CD4-positive, CD25-positive, alpha-beta regulatory T cell (primary cell): ENCODE results near the gene PRDX5. TPM values are rescaled to one million over a fixed set of nuclear protein-coding genes. Genes with fewer than 3 reads are reported as not detected.

Experiments used
- ATAC-seq, 2 donors: fragments of 150-1000 bp; cut with Tn5 transposase; one replicate each; pipeline ENCODE4 v1.10.0; 2021; ENCODE audit warnings: low read depth in 2 of 2, moderate number of reproducible peaks in 2 of 2, moderate library complexity in 1 of 2
- DNase-seq, 3 donors: peaks; one replicate each; pipeline versions ENCODE4 v3.0.0 to v3.0.0-alpha.2; 2012 to 2022; ENCODE audit warnings: mixed read lengths in 1 of 3
- H3K27ac ChIP-seq: one replicate; pipeline ENCODE4 v1.7.0; 2013; ENCODE audit warnings: mild to moderate bottlenecking, low read length; ENCODE audit not compliant: insufficient read depth, poor library complexity, severe bottlenecking
- H3K27me3 ChIP-seq: one replicate; pipeline ENCODE4 v1.7.0; 2013; ENCODE audit warnings: low read length; ENCODE audit not compliant: control insufficient read depth, insufficient read depth
- H3K36me3 ChIP-seq: one replicate; pipeline ENCODE4 v1.7.0; 2013; ENCODE audit warnings: mild to moderate bottlenecking, low read length, moderate library complexity; ENCODE audit not compliant: control insufficient read depth, insufficient read depth
- H3K4me1 ChIP-seq: 2 replicates; pipeline ENCODE4 v1.7.0; 2013; ENCODE audit warnings: mild to moderate bottlenecking, low read length; ENCODE audit not compliant: insufficient read depth, control insufficient read depth, poor library complexity, severe bottlenecking
- H3K4me3 ChIP-seq: one replicate; pipeline ENCODE4 v1.7.0; 2013; ENCODE audit warnings: low read depth, mild to moderate bottlenecking, low read length, moderate library complexity
- H3K9me3 ChIP-seq, 2 experiments: 1 replicate in 1 of 2; 2 replicates in 1 of 2; pipeline ENCODE4 v1.7.0; 2013; ENCODE audit warnings: low read length in 2 of 2, mild to moderate bottlenecking in 1 of 2, moderate library complexity in 1 of 2; ENCODE audit not compliant: control insufficient read depth in 2 of 2
- H3K27ac Mint-ChIP-seq, 3 donors: one replicate each; pipeline ENCODE4 v1.8.0; 2020 to 2022; ENCODE audit warnings: mild to moderate bottlenecking in 3 of 3, mixed read lengths in 3 of 3, moderate library complexity in 2 of 3
- H3K27me3 Mint-ChIP-seq: one replicate; pipeline ENCODE4 v1.8.0; 2022; ENCODE audit warnings: mild to moderate bottlenecking, mixed read lengths
- H3K36me3 Mint-ChIP-seq: one replicate; pipeline ENCODE4 v1.8.0; 2020; ENCODE audit warnings: mixed read lengths
- H3K4me1 Mint-ChIP-seq, 4 donors: one replicate each; pipeline ENCODE4 v1.8.0; 2020 to 2022; ENCODE audit warnings: mixed read lengths in 4 of 4, mild to moderate bottlenecking in 1 of 4
- H3K4me3 Mint-ChIP-seq, 4 donors: one replicate each; pipeline ENCODE4 v1.8.0; 2020 to 2022; ENCODE audit warnings: mild to moderate bottlenecking in 4 of 4, mixed read lengths in 4 of 4, moderate library complexity in 3 of 4
- H3K9me3 Mint-ChIP-seq, 7 donors: one replicate each; pipeline ENCODE4 v1.8.0; 2020 to 2022; ENCODE audit warnings: mixed read lengths in 7 of 7, mild to moderate bottlenecking in 3 of 7, moderate library complexity in 2 of 7
- polyA plus RNA-seq, 4 donors: library from polyadenylated mRNA; unstranded; fragments of 300-500 nt; fragmentation: Illumina TruSeq; gene quantifications; one replicate each; pipeline ENCODE4 v1.2.3, GENCODE V29; 2021
- total RNA-seq: library from RNA; stranded (reverse); gene quantifications from one replicate; pipeline ENCODE4 v1.2.3, GENCODE V29; 2022

Gene PRDX5
- total and polyA plus RNA-seq, 5 donors from 2014 or later = 40.1 to 217 (median 181) TPM

- H3K9me3 Mint-ChIP-seq = no peaks in the 10 kb centered on the region
- peaks cover 8% of the 10 kb centered on the region for H3K4me1 ChIP-seq
- H3K27me3 ChIP-seq = no peaks in the 10 kb centered on the region
- H3K27ac ChIP-seq = no peak overlapping the region
- peaks cover 6% of the 10 kb centered on the region for H3K36me3 ChIP-seq
- H3K4me3 ChIP-seq = no peak overlapping the region
- ATAC-seq (peak; percentile 71 to 80), DNase-seq (peak; percentile 42 to 82 (median 60))
- no peaks in the 10 kb centered on the region for H3K36me3 Mint-ChIP-seq
- H3K27me3 Mint-ChIP-seq = no peaks in the 10 kb centered on the region
- H3K27ac Mint-ChIP-seq = peak overlapping the region in 2 of 3 donors; percentile 28 to 66
- H3K4me3 Mint-ChIP-seq = peak overlapping the region in 2 of 4 donors; percentile 39 to 42
- peaks cover 0 to 7% (median 6%) of the 10 kb centered on the region in 4 donors for H3K4me1 Mint-ChIP-seq
- H3K9me3 ChIP-seq = no peaks in the 10 kb centered on the region
These were observed 13.8 kb downstream of the PRDX5 start for GRCh38 chr11:64331569-64332371.

DNA sequence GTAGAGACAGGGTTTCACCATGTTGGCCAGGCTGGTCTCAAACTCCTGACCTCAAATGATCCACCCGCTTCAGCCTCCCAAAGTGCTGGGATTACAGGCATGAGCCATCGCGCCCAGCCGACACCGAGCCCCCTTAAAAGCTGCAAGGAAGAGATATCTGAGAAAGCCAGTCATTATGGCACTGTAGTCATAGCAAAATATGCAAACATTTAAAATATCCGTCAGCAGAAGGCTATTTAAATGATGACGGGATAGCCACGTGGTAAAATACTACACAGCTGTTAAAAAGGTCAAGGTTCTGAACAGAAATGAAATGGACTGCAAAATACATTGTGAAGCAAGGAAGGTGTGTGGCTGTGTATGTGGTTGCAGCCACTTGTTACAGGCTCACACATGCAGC lies 15.6 kb downstream of the PRDX5 start:
- no peaks in the 10 kb centered on the region for H3K27me3 ChIP-seq
- Mint-ChIP-seq H3K27me3 (no peaks in the 10 kb centered on the region), H3K9me3 (no peaks in the 10 kb centered on the region), H3K27ac (peak overlapping the region in 1 of 3 donors; percentile 9), H3K36me3 (peaks cover 4% of the 10 kb centered on the region), H3K4me3 (peak overlapping the region in 1 of 4 donors; percentile 68), H3K4me1 (peaks cover 0 to 18% (median 14%) of the 10 kb centered on the region in 4 donors)
- peaks cover 6% of the 10 kb centered on the region for H3K36me3 ChIP-seq
- DNase-seq (no peak), ATAC-seq (no peak)
- no peak overlapping the region for H3K27ac ChIP-seq
- H3K4me1 ChIP-seq = peaks cover 8% of the 10 kb centered on the region
- no peak overlapping the region for H3K4me3 ChIP-seq
- no peaks in the 10 kb centered on the region for H3K9me3 ChIP-seq

DNA sequence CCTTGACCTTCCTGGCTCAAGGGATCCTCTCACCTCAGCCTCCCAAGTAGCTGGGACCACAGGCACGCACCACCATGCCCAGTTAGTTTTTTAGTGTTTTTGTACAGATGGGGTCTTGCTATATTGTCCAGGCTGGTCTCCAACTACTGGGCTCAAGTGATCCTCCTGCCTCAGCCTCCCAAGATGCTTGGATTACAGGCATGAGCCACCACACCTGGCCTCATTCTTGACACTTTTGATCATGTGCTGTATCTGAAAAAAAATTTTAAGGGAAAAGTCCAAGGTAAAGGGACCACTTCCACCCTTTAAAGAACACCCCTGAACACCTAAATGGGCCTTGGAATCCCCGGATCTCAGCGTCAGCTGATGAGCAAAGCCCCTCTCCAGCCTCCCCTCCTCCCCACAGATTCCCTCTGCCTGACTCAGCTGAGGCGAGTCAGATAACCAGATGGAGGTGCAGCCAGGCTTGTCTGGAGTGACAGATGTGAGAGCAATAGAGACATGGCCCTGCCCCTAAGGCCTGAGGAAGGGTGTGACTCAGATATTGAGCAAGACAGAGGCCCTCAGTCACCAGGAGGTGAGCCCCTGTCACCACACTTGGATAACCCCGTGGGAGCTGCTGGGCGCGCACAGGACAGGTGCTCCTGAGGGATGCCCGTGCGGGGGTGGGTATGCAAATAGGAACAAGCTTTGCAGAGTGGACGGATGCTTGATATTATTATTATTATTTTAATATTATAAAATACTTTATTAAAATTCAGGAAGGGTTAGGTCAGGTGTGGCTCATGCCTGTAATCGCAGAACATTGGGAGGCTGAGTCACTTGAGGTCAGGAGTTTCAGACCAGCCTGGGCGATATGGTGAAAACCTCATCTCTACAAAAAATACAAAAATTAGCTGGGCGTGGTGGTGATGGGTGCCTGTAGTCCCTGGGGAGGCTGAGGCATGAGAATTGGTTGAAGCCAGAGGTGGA lies 17.1 kb downstream of the PRDX5 start:
- no peaks in the 10 kb centered on the region for H3K9me3 ChIP-seq
- Mint-ChIP-seq H3K36me3 (peaks cover 4% of the 10 kb centered on the region), H3K4me3 (no peak overlapping the region), H3K27me3 (no peaks in the 10 kb centered on the region), H3K9me3 (no peaks in the 10 kb centered on the region), H3K27ac (no peak overlapping the region), H3K4me1 (peaks cover 0 to 33% (median 24%) of the 10 kb centered on the region in 4 donors)
- no peak overlapping the region for H3K4me3 ChIP-seq
- peak in 1 of 2 donors; percentile 8 for ATAC-seq
- peaks cover 18% of the 10 kb centered on the region for H3K4me1 ChIP-seq
- peak in 1 of 3 donors; percentile 27 for DNase-seq
- H3K36me3 ChIP-seq = peaks cover 9% of the 10 kb centered on the region
- H3K27ac ChIP-seq = no peak overlapping the region
- no peaks in the 10 kb centered on the region for H3K27me3 ChIP-seq

DNA sequence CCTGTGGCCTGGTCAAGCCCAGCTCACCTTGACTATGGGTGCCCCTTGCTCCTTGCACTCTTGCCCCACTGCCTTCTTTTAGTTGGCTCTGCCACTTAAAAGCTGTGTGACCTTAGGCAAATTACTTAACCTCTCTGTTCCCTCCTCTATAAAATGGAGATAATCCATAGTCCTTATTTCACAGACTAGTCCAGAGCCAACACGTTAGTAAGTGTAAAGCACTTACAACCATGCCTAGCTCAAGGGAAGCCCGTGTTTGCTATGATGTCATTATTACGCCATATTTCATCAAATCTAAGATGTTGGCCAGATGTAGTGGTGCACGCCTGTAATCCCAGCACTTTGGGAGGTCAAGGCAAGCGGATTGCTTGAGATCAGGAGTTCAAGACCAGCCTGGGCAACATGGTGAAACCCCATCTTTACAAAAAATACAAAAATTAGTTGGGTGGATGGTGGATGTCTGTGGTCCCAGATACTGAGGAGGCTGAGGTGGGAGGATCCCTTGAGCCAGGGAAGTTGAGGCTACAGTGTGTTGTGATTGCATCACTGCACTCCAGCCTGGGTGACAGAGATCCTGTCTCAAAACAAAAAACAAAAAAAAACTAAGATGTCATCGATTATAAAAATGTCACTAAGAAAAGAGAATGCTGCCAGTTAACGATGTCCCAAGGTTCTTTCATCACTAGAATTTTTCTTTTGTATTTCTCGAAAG lies 19.8 kb downstream of the PRDX5 start:
- H3K4me1 Mint-ChIP-seq = peaks cover 0 to 50% (median 25%) of the 10 kb centered on the region in 4 donors
- peaks cover 4% of the 10 kb centered on the region for H3K36me3 Mint-ChIP-seq
- Histone ChIP-seq H3K4me3 (no peak overlapping the region), H3K27me3 (no peaks in the 10 kb centered on the region), H3K9me3 (no peaks in the 10 kb centered on the region), H3K36me3 (peaks cover 9% of the 10 kb centered on the region), H3K4me1 (peaks cover 35% of the 10 kb centered on the region), H3K27ac (no peak overlapping the region)
- no peak for DNase-seq
- no peaks in the 10 kb centered on the region for H3K9me3 Mint-ChIP-seq
- no peak for ATAC-seq
- peak overlapping the region in 2 of 3 donors; percentile 46 to 95 for H3K27ac Mint-ChIP-seq
- H3K27me3 Mint-ChIP-seq = no peaks in the 10 kb centered on the region
- H3K4me3 Mint-ChIP-seq = peak overlapping the region; percentile 47 to 65 (median 51)

DNA sequence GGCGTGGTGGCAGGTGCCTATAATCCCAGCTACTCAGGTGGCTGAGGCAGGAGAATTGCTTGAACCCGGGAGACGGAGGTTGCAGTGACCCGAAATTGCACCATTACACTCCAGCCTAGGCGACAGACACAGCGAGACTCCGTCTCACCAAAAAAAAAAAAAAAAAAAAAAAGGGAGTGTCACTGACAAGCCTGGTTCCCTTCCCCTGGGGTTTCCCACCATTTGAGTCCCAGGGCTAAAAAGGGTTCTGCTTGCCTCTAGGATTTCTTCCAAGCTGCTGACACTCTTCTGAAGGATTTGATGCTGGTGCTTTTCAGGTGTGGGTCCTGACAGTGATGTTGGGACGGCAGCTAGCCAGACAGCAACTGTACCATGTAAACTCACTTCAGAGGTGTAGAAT lies 20.8 kb downstream of the PRDX5 start:
- H3K36me3 ChIP-seq = peaks cover 14% of the 10 kb centered on the region
- H3K27me3 ChIP-seq = no peaks in the 10 kb centered on the region
- DNase-seq (no peak), ATAC-seq (no peak)
- peaks cover 0 to 52% (median 25%) of the 10 kb centered on the region in 4 donors for H3K4me1 Mint-ChIP-seq
- peak overlapping the region; percentile 78 to 96 (median 95) for H3K27ac Mint-ChIP-seq
- peaks cover 4% of the 10 kb centered on the region for H3K36me3 Mint-ChIP-seq
- H3K27me3 Mint-ChIP-seq = no peaks in the 10 kb centered on the region
- peaks cover 36% of the 10 kb centered on the region for H3K4me1 ChIP-seq
- no peaks in the 10 kb centered on the region for H3K9me3 ChIP-seq
- H3K4me3 Mint-ChIP-seq = peak overlapping the region; percentile 80 to 95 (median 88)
- peak overlapping the region; percentile 92 for H3K27ac ChIP-seq
- no peaks in the 10 kb centered on the region for H3K9me3 Mint-ChIP-seq
- no peak overlapping the region for H3K4me3 ChIP-seq

DNA sequence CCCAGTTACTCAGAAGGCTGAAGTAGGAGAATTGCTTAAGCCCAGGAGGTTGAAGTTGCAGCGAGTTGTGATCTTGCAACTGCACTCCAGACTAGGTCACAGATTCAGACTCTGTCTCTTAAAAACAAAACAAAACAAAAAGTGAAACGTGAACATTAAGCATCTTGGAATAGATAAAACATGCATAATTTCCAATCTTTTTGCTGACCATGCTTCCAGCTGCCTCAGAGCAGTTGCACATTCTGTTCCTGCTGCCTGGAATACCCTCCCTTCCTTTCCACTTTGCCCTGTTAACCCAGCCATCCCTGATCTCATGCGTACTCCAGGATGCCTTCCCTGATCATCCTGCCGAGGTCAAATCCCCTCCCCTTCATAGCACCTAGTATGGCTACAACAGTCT lies 21.4 kb downstream of the PRDX5 start:
- no peaks in the 10 kb centered on the region for H3K27me3 ChIP-seq
- Mint-ChIP-seq H3K4me1 (peaks cover 0 to 52% (median 25%) of the 10 kb centered on the region in 4 donors), H3K27me3 (no peaks in the 10 kb centered on the region), H3K27ac (peak overlapping the region; percentile 95 to 97 (median 96)), H3K9me3 (no peaks in the 10 kb centered on the region), H3K4me3 (peak overlapping the region; percentile 80 to 95 (median 88)), H3K36me3 (peaks cover 4% of the 10 kb centered on the region)
- ATAC-seq (no peak), DNase-seq (peak in 1 of 3 donors; percentile 36)
- H3K9me3 ChIP-seq = no peaks in the 10 kb centered on the region
- peak overlapping the region; percentile 68 for H3K4me3 ChIP-seq
- peaks cover 18% of the 10 kb centered on the region for H3K36me3 ChIP-seq
- H3K27ac ChIP-seq = peak overlapping the region; percentile 92
- peaks cover 36% of the 10 kb centered on the region for H3K4me1 ChIP-seq
